LNCaP clone FGC (cell line): ENCODE data around the gene USP24.

ENCODE experiments used
- DNase-seq: peaks from one replicate; pipeline ENCODE4 v3.0.0-alpha.2; 2011; ENCODE audit warnings: low read depth
- H3K4me3 ChIP-seq: 2 replicates; pipeline ENCODE4 v1.5.1; 2011; ENCODE audit warnings: mild to moderate bottlenecking, low read depth, low read length, control low read depth
- CTCF ChIP-seq: IDR thresholded peaks from 2 replicates; pipeline ENCODE4 v1.5.1; 2012; ENCODE audit warnings: mild to moderate bottlenecking; ENCODE audit not compliant: control insufficient read depth, insufficient read depth; ENCODE audit errors: extremely low read depth

The USP24 gene

GRCh38 chr1:55061706-55062321, 153.3 kb downstream of the USP24 start:
- DNase-seq = no peak
- no peak for TF ChIP-seq CTCF
- H3K4me3 ChIP-seq = no peak overlapping the region

DNA sequence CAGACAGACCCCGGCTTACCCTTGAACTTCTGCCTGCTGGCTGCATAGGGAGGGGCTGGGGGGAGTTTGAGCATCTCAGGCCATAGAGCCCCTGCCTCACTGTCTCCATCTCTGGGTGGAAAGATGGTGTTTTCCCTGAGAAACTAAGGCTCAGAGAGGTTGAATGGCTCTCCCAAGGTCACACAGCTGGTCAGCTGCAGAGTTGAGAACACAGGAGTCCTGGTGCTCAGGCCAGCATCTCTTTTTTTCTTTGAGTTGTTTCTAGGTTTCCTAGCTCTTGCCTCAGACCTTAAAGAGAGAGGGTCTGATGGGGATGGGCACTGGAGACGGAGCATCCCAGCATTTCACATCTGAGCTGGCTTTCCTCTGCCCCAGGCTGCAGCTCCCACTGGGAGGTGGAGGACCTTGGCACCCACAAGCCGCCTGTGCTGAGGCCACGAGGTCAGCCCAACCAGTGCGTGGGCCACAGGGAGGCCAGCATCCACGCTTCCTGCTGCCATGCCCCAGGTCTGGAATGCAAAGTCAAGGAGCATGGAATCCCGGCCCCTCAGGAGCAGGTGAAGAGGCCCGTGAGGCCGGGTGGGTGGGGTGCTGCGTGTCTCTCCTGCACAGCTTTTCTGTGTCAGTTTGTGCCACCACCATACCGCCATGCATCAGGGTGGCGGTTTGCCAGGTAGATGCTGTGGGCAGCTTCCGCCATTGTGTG, 154.0 kb downstream of the USP24 start:
- no peak for TF ChIP-seq CTCF
- H3K4me3 ChIP-seq = no peak overlapping the region
- no peak for DNase-seq

- no peak for TF ChIP-seq CTCF
- DNase-seq = no peak
Observed at GRCh38 chr1:55060133-55060999, 154.8 kb downstream of the USP24 start.

GRCh38 chr1:55059302-55060132, 155.6 kb downstream of the USP24 start:
- TF ChIP-seq CTCF = no peak
- DNase-seq = no peak
- H3K4me3 ChIP-seq = no peak overlapping the region

More at GRCh38 chr1:55060133-55060999, 154.8 kb downstream of the USP24 start:
- no peak overlapping the region for H3K4me3 ChIP-seq

- no peak for TF ChIP-seq CTCF
- no peak overlapping the region for H3K4me3 ChIP-seq
- DNase-seq = no peak
Observed at GRCh38 chr1:55057956-55058298, 157.2 kb downstream of the USP24 start.

- no peak overlapping the region for H3K4me3 ChIP-seq
- DNase-seq = no peak
- no peak for TF ChIP-seq CTCF
Observed at GRCh38 chr1:55057270-55057955, 157.8 kb downstream of the USP24 start.
